ENCODE data around the gene EFNA5. TPM values are rescaled to one million over a fixed set of nuclear protein-coding genes. Genes with fewer than 3 reads are reported as not detected.

The EFNA5 gene
- total and polyA plus RNA-seq, 10 of the 15 experiments (the other 5 are each of a cell fraction or from before 2014, with no cell fraction given), result 0.19 to 12.6 (median 3.9) TPM

- TF ChIP-seq CUX1 (IDR thresholded peaks at IDR 0.05; ENCODE audit: insufficient replicate concordance, low read depth, low read length) (peak; percentile 29), SMC3 (IDR thresholded peaks at IDR 0.05; ENCODE audit: borderline replicate concordance, low read length) (no peak), JUND (IDR thresholded peaks at IDR 0.05; ENCODE audit: low read depth, low read length) (no peak), ZNF24 (IDR thresholded peaks at IDR 0.05) (no peak), RAD51 (IDR thresholded peaks at IDR 0.05) (no peak), CHD1 (IDR thresholded peaks at IDR 0.05; ENCODE audit: low read depth, low read length) (no peak), EP300 (IDR thresholded peaks at IDR 0.05; ENCODE audit: borderline replicate concordance in 1 of 2, control insufficient read depth in 1 of 2, low read depth in 2 of 2, low read length in 2 of 2) (peak in 1 of 2 experiments; percentile 28; a peak in 1 of 4 replicates), KDM1A (IDR thresholded peaks at IDR 0.05; ENCODE audit: borderline replicate concordance) (no peak), ATF3 (IDR thresholded peaks at IDR 0.05; ENCODE audit: borderline replicate concordance, extremely low read depth, low read depth, low read length) (no peak), ZNF384 (IDR thresholded peaks at IDR 0.05; ENCODE audit: borderline replicate concordance, low read depth, low read length) (no peak), ELK1 (IDR thresholded peaks at IDR 0.05; ENCODE audit: low read depth, low read length) (no peak), SP1 (IDR thresholded peaks at IDR 0.05; ENCODE audit: low read depth, low read length) (no peak), ZBTB33 (IDR thresholded peaks at IDR 0.05) (no peak), BACH1 (IDR thresholded peaks at IDR 0.05; ENCODE audit: borderline replicate concordance) (no peak), ZNF274 (IDR thresholded peaks at IDR 0.05; ENCODE audit: insufficient read depth, insufficient read length) (no peak), RELA (IDR thresholded peaks at IDR 0.05; ENCODE audit: borderline replicate concordance, partially characterized antibody) (no peak), SIN3A (IDR thresholded peaks at IDR 0.05; ENCODE audit: low read depth, low read length) (no peak), SKIL (IDR thresholded peaks at IDR 0.05; ENCODE audit: low read depth, poor library complexity, severe bottlenecking) (peak; percentile 80)
Observed at GRCh38 chr5:107428303-107428813, 242.4 kb downstream of the EFNA5 start (continued).
